ENCODE data around the gene ZBTB7A. TPM values are rescaled to one million over a fixed set of nuclear protein-coding genes. Genes with fewer than 3 reads are reported as not detected.

Gene ZBTB7A
- total RNA-seq, 1 experiment from 2014 or later = 27.9 TPM

- POLR2A ChIA-PET = no interaction called here
- Mint-ChIP-seq H3K27me3 (ENCODE audit: low read depth) (peaks cover 7% of the 10 kb centered on the region), H3K27ac (no peak overlapping the region), H3K36me3 (no peaks in the 10 kb centered on the region), H3K4me3 (no peak overlapping the region), H3K9me3 (no peaks in the 10 kb centered on the region), H3K4me1 (peaks cover 23% of the 10 kb centered on the region)
- CTCF ChIA-PET = interaction anchor here (0.7 to 1.0 kb wide), 2 partner anchors 88 to 770 kb away, joined by 4 to 6 read pairs; no protein-coding TSS in a partner anchor
- DNase-seq (ENCODE audit: low spot score) (no peak), ATAC-seq (no peak)
- TF ChIP-seq CBFB (CRISPR knock-in tag; IDR thresholded peaks at IDR 0.05; ENCODE audit: low read depth) (no peak), NFYB (CRISPR knock-in tag; conservative IDR thresholded peaks at IDR 0.05; ENCODE audit: low read depth) (no peak), ZNF416 (CRISPR knock-in tag; IDR thresholded peaks at IDR 0.05) (no peak), FOXK1 (CRISPR knock-in tag; IDR thresholded peaks at IDR 0.05) (no peak), ZNF425 (CRISPR knock-in tag; conservative IDR thresholded peaks at IDR 0.05) (no peak), ZNF532 (CRISPR knock-in tag; IDR thresholded peaks at IDR 0.05; ENCODE audit: borderline replicate concordance) (no peak), GRHL2 (CRISPR knock-in tag; IDR thresholded peaks at IDR 0.05; ENCODE audit: insufficient replicate concordance, severe bottlenecking) (no peak), NFATC4 (CRISPR knock-in tag; IDR thresholded peaks at IDR 0.05) (no peak)
These were observed 8.7 kb upstream of the ZBTB7A start for GRCh38 chr19:4075373-4075772.

- ATAC-seq = no peak
- peaks cover 33% of the 10 kb centered on the region for H3K27me3 Mint-ChIP-seq (ENCODE audit: low read depth)
- ChIA-PET CTCF (no interaction called here), POLR2A (no interaction called here)
- H3K4me3 Mint-ChIP-seq = no peak overlapping the region
- peaks cover 9% of the 10 kb centered on the region for H3K4me1 Mint-ChIP-seq
- no peaks in the 10 kb centered on the region for H3K36me3 Mint-ChIP-seq
- no peak for DNase-seq (ENCODE audit: low spot score)
- H3K9me3 Mint-ChIP-seq = no peaks in the 10 kb centered on the region
- no peak overlapping the region for H3K27ac Mint-ChIP-seq
- TF ChIP-seq CTCF (IDR thresholded peaks at IDR 0.05) = no peak
- TF ChIP-seq FOXP4 (CRISPR knock-in tag; IDR thresholded peaks at IDR 0.05) = no peak
- TF ChIP-seq HMGA2 (CRISPR knock-in tag; IDR thresholded peaks at IDR 0.05) = no peak
- TF ChIP-seq ZNF425 (CRISPR knock-in tag; conservative IDR thresholded peaks at IDR 0.05) = no peak
- TF ChIP-seq ZNF232 (CRISPR knock-in tag; IDR thresholded peaks at IDR 0.05) = no peak
- TF ChIP-seq FOXK1 (CRISPR knock-in tag; IDR thresholded peaks at IDR 0.05) = no peak
- TF ChIP-seq USF2 (CRISPR knock-in tag; IDR thresholded peaks at IDR 0.05) = no peak
- no peak for TF ChIP-seq JUN (CRISPR knock-in tag; IDR thresholded peaks at IDR 0.05)
- TF ChIP-seq ATF6 (CRISPR knock-in tag; IDR thresholded peaks at IDR 0.05) = no peak
- no peak for TF ChIP-seq OVOL2 (CRISPR knock-in tag; IDR thresholded peaks at IDR 0.05; ENCODE audit: borderline replicate concordance)
These were observed 4.9 kb upstream of the ZBTB7A start for GRCh38 chr19:4071610-4072009.
